KMS-11 (cell line): Measurements from ENCODE around the gene F13A1.
A peak's percentile ranks its signal among the peaks of the same experiment; 100 is the strongest.

Experiments
- H2AFZ ChIP-seq: fragments of 200-600 bp; sonication (generic); 2 replicates; pipeline ENCODE4 v1.6.1; 2016; ENCODE audit warnings: antibody characterized with exemption, mixed run types, low read depth
- H3K27ac ChIP-seq: fragments of 200-600 bp; sonication (generic); 2 replicates; pipeline ENCODE4 v1.6.1; 2016; ENCODE audit warnings: mild to moderate bottlenecking, mixed run types
- H3K27me3 ChIP-seq: fragments of 200-600 bp; sonication (generic); 2 replicates; pipeline ENCODE4 v1.6.1; 2017; ENCODE audit warnings: mild to moderate bottlenecking, low read depth, mixed run types, moderate library complexity; ENCODE audit not compliant: insufficient read depth
- H3K36me3 ChIP-seq: fragments of 200-600 bp; sonication (generic); 2 replicates; pipeline ENCODE4 v1.6.1; 2017; ENCODE audit warnings: mild to moderate bottlenecking, mixed run types; ENCODE audit not compliant: insufficient read depth
- H3K4me1 ChIP-seq: fragments of 200-600 bp; sonication (generic); 2 replicates; pipeline ENCODE4 v1.6.1; 2016; ENCODE audit warnings: mild to moderate bottlenecking, low read depth, mixed run types; ENCODE audit not compliant: poor library complexity, severe bottlenecking
- H3K4me2 ChIP-seq: fragments of 200-600 bp; sonication (generic); 2 replicates; pipeline ENCODE4 v1.7.0; 2016; ENCODE audit warnings: mild to moderate bottlenecking, mixed run types
- H3K4me3 ChIP-seq: fragments of 200-600 bp; sonication (generic); IDR thresholded peaks from 2 replicates; pipeline ENCODE4 v1.6.1; 2017; ENCODE audit warnings: low read depth, low read length, mixed read lengths; ENCODE audit not compliant: insufficient read depth
- H3K79me2 ChIP-seq: fragments of 200-600 bp; sonication (generic); 2 replicates; pipeline ENCODE4 v1.6.1; 2016; ENCODE audit warnings: low read depth, mixed run types; ENCODE audit not compliant: insufficient read depth
- H3K9ac ChIP-seq: fragments of 200-600 bp; sonication (generic); 2 replicates; pipeline ENCODE4 v1.6.1; 2016; ENCODE audit warnings: mild to moderate bottlenecking, mixed run types
- H4K20me1 ChIP-seq: fragments of 200-600 bp; sonication (generic); 2 replicates; pipeline ENCODE4 v1.6.1; 2016; ENCODE audit warnings: mild to moderate bottlenecking, mixed run types; ENCODE audit not compliant: insufficient read depth
- CTCF ChIP-seq: fragments of 200-600 bp; sonication (generic); conservative IDR thresholded peaks from 2 replicates; pipeline ENCODE4 v1.6.1; 2017; ENCODE audit warnings: low read depth, mild to moderate bottlenecking, antibody characterized with exemption, low read length, moderate library complexity, mixed read lengths

F13A1 gene

GRCh38 chr6:6121943-6122342 lies 198.5 kb downstream of the F13A1 start:
- Histone ChIP-seq H3K36me3 (no peaks in the 10 kb centered on the region), H3K4me3 (no peak overlapping the region), H3K4me1 (no peaks in the 10 kb centered on the region), H3K4me2 (no peak overlapping the region), H3K27me3 (no peaks in the 10 kb centered on the region), H3K9ac (no peak overlapping the region), H3K79me2 (no peaks in the 10 kb centered on the region), H2AFZ (no peak overlapping the region), H3K27ac (no peak overlapping the region), H4K20me1 (no peaks in the 10 kb centered on the region)
- no peak for TF ChIP-seq CTCF

- TF ChIP-seq CTCF: peak; percentile 61
- Histone ChIP-seq H3K36me3 (no peaks in the 10 kb centered on the region), H3K9ac (no peak overlapping the region), H3K4me3 (no peak overlapping the region), H3K27me3 (no peaks in the 10 kb centered on the region), H3K4me1 (no peaks in the 10 kb centered on the region), H3K27ac (no peak overlapping the region), H3K79me2 (no peaks in the 10 kb centered on the region), H2AFZ (no peak overlapping the region), H3K4me2 (no peak overlapping the region), H4K20me1 (no peaks in the 10 kb centered on the region)
These were observed 214.9 kb downstream of the F13A1 start for GRCh38 chr6:6105472-6106036.
